Measurements from ENCODE around the gene DTNBP1.

DNA sequence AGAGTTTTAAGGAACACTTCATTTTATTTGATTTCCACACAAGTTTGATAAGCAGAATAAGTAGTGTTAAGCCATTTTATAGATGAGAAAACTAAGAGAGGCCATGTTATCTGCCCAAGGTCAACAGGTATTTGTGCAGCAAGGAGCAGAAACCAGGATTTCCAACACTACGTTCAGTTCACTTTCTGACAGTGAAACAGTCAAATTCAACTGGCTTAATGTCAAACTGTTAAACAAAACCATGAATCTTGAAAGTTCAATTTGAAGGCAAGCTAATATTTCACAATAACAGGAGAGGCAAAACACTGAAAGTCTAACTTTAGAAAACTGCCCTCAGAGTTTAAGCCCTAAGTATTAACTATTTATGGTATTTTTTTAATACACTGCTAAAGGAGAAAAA is 32.6 kb downstream of the DTNBP1 start:
- no peak for TF ChIP-seq FEZF1 (tag by site-specific recombination; IDR thresholded peaks at IDR 0.05)
- TF ChIP-seq ZBTB8A (tag by site-specific recombination; IDR thresholded peaks at IDR 0.05), result no peak
- TF ChIP-seq ZNF76 (tag by site-specific recombination; IDR thresholded peaks at IDR 0.05; ENCODE audit: borderline replicate concordance, low read depth), result no peak
- TF ChIP-seq BCL11A (tag by site-specific recombination; IDR thresholded peaks at IDR 0.05; ENCODE audit: low read depth), result no peak
- TF ChIP-seq, protein P1, sequence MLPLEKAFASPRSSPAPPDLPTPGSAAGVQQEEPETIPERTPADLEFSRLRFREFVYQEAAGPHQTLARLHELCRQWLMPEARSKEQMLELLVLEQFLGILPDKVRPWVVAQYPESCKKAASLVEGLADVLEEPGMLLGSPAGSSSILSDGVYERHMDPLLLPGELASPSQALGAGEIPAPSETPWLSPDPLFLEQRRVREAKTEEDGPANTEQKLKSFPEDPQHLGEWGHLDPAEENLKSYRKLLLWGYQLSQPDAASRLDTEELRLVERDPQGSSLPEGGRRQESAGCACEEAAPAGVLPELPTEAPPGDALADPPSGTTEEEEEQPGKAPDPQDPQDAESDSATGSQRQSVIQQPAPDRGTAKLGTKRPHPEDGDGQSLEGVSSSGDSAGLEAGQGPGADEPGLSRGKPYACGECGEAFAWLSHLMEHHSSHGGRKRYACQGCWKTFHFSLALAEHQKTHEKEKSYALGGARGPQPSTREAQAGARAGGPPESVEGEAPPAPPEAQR (tag by site-specific recombination; IDR thresholded peaks at IDR 0.05), result no peak
- TF ChIP-seq, protein P2, sequence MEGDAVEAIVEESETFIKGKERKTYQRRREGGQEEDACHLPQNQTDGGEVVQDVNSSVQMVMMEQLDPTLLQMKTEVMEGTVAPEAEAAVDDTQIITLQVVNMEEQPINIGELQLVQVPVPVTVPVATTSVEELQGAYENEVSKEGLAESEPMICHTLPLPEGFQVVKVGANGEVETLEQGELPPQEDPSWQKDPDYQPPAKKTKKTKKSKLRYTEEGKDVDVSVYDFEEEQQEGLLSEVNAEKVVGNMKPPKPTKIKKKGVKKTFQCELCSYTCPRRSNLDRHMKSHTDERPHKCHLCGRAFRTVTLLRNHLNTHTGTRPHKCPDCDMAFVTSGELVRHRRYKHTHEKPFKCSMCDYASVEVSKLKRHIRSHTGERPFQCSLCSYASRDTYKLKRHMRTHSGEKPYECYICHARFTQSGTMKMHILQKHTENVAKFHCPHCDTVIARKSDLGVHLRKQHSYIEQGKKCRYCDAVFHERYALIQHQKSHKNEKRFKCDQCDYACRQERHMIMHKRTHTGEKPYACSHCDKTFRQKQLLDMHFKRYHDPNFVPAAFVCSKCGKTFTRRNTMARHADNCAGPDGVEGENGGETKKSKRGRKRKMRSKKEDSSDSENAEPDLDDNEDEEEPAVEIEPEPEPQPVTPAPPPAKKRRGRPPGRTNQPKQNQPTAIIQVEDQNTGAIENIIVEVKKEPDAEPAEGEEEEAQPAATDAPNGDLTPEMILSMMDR (tag by site-specific recombination; IDR thresholded peaks at IDR 0.05), result no peak
- TF ChIP-seq SCRT1 (tag by site-specific recombination; IDR thresholded peaks at IDR 0.05; ENCODE audit: borderline replicate concordance), result no peak
- TF ChIP-seq ZNF239 (tag by site-specific recombination; IDR thresholded peaks at IDR 0.05), result no peak
- TF ChIP-seq, protein P3, sequence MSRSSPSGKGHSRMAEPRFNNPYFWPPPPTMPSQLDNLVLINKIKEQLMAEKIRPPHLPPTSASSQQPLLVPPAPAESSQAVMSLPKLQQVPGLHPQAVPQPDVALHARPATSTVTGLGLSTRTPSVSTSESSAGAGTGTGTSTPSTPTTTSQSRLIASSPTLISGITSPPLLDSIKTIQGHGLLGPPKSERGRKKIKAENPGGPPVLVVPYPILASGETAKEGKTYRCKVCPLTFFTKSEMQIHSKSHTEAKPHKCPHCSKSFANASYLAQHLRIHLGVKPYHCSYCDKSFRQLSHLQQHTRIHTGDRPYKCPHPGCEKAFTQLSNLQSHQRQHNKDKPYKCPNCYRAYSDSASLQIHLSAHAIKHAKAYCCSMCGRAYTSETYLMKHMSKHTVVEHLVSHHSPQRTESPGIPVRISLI (tag by site-specific recombination; IDR thresholded peaks at IDR 0.05), result no peak

All from HEK293 (cell line).